ENCODE results near the gene ASTN2. TPM values are rescaled to one million over a fixed set of nuclear protein-coding genes. Genes with fewer than 3 reads are reported as not detected.

The ASTN2 gene
- total and polyA plus RNA-seq, 9 donors = 1.8 to 6.4 (median 3.2) TPM

DNA sequence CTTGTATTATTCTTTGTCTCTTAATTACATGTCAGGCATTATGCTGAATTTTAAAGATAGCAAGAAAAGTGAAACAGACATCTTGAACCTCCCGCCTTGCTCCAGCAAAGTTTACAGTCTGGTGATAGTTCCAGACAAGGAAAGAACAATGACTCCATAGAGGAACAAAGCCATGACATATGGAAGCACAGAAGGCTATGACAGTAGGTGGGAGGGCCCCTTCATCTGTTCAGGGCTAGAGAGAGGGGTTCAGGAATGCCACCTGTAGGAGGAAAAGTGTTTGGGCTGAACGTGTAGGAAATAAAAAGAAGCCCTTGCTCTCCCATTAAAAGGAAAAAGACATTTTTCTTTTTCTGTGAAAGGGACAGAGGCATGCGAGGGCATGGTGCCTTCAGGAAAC lies 412.2 kb downstream of the ASTN2 start:
- Histone ChIP-seq H3K27me3 (no peaks in the 10 kb centered on the region), H3K27ac (no peak overlapping the region), H3K4me3 (no peak overlapping the region), H3K9me3 (no peaks in the 10 kb centered on the region), H3K4me1 (ENCODE audit: insufficient read depth) (no peaks in the 10 kb centered on the region), H3K36me3 (no peaks in the 10 kb centered on the region)
- intact Hi-C loops (cut with DNase I) = no loop called here
- DNase-seq = no peak
- 60 to 69% (median 66%) methylated on average over 3 of the region's 3 CpGs for WGBS, 3 donors
- no peak for TF ChIP-seq EP300 (IDR thresholded peaks at IDR 0.05)
- no peak for TF ChIP-seq CTCF (IDR thresholded peaks at IDR 0.05)
- TF ChIP-seq POLR2A (IDR thresholded peaks at IDR 0.05) = no peak

DNA sequence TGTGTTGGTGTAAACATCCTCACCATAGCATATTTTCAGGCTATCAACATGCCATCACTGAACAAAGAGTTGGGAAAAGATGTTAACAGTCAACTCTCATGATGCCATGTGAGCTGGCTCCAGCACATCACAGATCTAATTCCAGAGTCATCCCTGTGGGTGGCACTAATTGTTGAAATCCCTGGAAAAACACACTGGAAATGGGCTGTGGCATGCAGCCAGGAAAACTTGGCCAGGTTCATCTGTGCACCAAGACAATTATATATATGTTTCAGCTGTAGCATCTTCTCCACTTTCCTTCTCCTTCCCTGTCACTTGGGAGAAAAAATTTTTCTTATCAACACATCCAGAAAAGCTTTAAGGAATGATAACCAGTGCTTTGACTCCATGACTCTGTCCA lies 414.0 kb downstream of the ASTN2 start:
- Histone ChIP-seq H3K27me3 (no peaks in the 10 kb centered on the region), H3K36me3 (no peaks in the 10 kb centered on the region), H3K4me3 (no peak overlapping the region), H3K27ac (no peak overlapping the region), H3K9me3 (no peaks in the 10 kb centered on the region), H3K4me1 (ENCODE audit: insufficient read depth) (no peaks in the 10 kb centered on the region)
- intact Hi-C loops (cut with DNase I) = no loop called here
- TF ChIP-seq POLR2A (IDR thresholded peaks at IDR 0.05) (no peak), EP300 (IDR thresholded peaks at IDR 0.05) (no peak), CTCF (IDR thresholded peaks at IDR 0.05) (no peak)
- DNase-seq = no peak

GRCh38 chr9:117000196-117000723 lies 414.6 kb downstream of the ASTN2 start:
- Histone ChIP-seq H3K27me3 (no peaks in the 10 kb centered on the region), H3K4me1 (ENCODE audit: insufficient read depth) (no peaks in the 10 kb centered on the region), H3K27ac (no peak overlapping the region), H3K36me3 (no peaks in the 10 kb centered on the region), H3K4me3 (no peak overlapping the region), H3K9me3 (no peaks in the 10 kb centered on the region)
- intact Hi-C loops (cut with DNase I) = no loop called here
- 95% methylated on average over 2 of the region's 2 CpGs for WGBS, 3 donors
- no peak for DNase-seq
- TF ChIP-seq EP300 (IDR thresholded peaks at IDR 0.05) (no peak), POLR2A (IDR thresholded peaks at IDR 0.05) (no peak), CTCF (IDR thresholded peaks at IDR 0.05) (no peak)

GRCh38 chr9:116998305-116998704 lies 416.6 kb downstream of the ASTN2 start:
- H3K9me3 ChIP-seq = no peaks in the 10 kb centered on the region
- intact Hi-C loops (cut with DNase I) = no loop called here
- no peaks in the 10 kb centered on the region for H3K36me3 ChIP-seq
- H3K4me3 ChIP-seq = no peak overlapping the region
- H3K4me1 ChIP-seq (ENCODE audit: insufficient read depth) = no peaks in the 10 kb centered on the region
- TF ChIP-seq POLR2A (IDR thresholded peaks at IDR 0.05) (no peak), EP300 (IDR thresholded peaks at IDR 0.05) (no peak), CTCF (IDR thresholded peaks at IDR 0.05) (no peak)
- no peak overlapping the region for H3K27ac ChIP-seq
- DNase-seq = no peak
- no peaks in the 10 kb centered on the region for H3K27me3 ChIP-seq

DNA sequence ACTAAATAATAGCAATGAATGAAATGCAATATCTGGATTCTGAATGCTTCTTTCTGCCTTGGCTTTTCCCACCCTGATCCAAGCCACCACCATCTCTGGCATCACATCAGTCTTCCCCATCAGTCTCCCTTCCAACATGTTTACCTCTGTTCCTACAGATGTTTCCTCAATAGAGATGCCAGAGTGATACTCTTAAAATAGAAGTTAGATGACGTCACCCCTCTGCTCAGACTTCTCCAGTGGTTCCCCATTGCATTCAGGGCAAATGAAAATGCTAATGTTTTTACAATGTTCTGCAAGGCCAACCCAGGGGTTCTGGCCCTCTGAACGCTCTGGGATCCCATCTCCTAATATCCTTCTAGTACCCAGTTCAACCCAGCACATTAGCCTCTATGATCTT lies 422.0 kb downstream of the ASTN2 start:
- TF ChIP-seq CTCF (IDR thresholded peaks at IDR 0.05) (no peak), POLR2A (IDR thresholded peaks at IDR 0.05) (no peak), EP300 (IDR thresholded peaks at IDR 0.05) (no peak)
- no peaks in the 10 kb centered on the region for H3K27me3 ChIP-seq
- H3K4me3 ChIP-seq = no peak overlapping the region
- no peaks in the 10 kb centered on the region for H3K36me3 ChIP-seq
- DNase-seq = no peak
- intact Hi-C loops (cut with DNase I) = no loop called here
- H3K27ac ChIP-seq = no peak overlapping the region
- no peaks in the 10 kb centered on the region for H3K4me1 ChIP-seq (ENCODE audit: insufficient read depth)
- 74 to 83% (median 78%) methylated on average over 2 of the region's 2 CpGs for WGBS, 3 donors
- no peaks in the 10 kb centered on the region for H3K9me3 ChIP-seq
